H9 (cell line): ENCODE results near the gene MAGI1. TPM values are rescaled to one million over a fixed set of nuclear protein-coding genes. Genes with fewer than 3 reads are reported as not detected.
A peak's percentile ranks its signal among the peaks of the same experiment; 100 is the strongest.

Source experiments
- DNase-seq: peaks from one replicate; pipeline ENCODE4 v3.0.0-alpha.2; 2017
- H2AFZ ChIP-seq: one replicate; pipeline ENCODE4 v1.6.1; 2013; ENCODE audit warnings: mild to moderate bottlenecking, low read length, control low read depth, moderate library complexity
- H2AK5ac ChIP-seq: 2 replicates; pipeline ENCODE4 v1.6.1; 2013; ENCODE audit warnings: low read length, control low read depth, mixed read lengths; ENCODE audit not compliant: insufficient read length
- H2BK120ac ChIP-seq: one replicate; pipeline ENCODE4 v1.6.1; 2013; ENCODE audit warnings: low read depth, mild to moderate bottlenecking, low read length, control low read depth, inconsistent platforms; ENCODE audit not compliant: poor library complexity, severe bottlenecking
- H2BK12ac ChIP-seq: 2 replicates; pipeline ENCODE4 v1.6.1; 2013; ENCODE audit warnings: low read length, control low read depth, mixed read lengths, low read depth; ENCODE audit not compliant: insufficient read length
- H2BK15ac ChIP-seq: 2 replicates; pipeline ENCODE4 v1.6.1; 2013; ENCODE audit warnings: low read depth, low read length, control low read depth
- H2BK20ac ChIP-seq: one replicate; pipeline ENCODE4 v1.6.1; 2013; ENCODE audit warnings: low read depth, mild to moderate bottlenecking, low read length, control low read depth, inconsistent platforms; ENCODE audit not compliant: poor library complexity, severe bottlenecking
- H2BK5ac ChIP-seq: 2 replicates; pipeline ENCODE4 v1.6.1; 2013; ENCODE audit warnings: low read length, control low read depth, mixed read lengths; ENCODE audit not compliant: insufficient read length
- H3K14ac ChIP-seq: 2 replicates; pipeline ENCODE4 v1.6.1; 2013; ENCODE audit warnings: low read length, control low read depth; ENCODE audit not compliant: insufficient read depth
- H3K18ac ChIP-seq: 2 replicates; pipeline ENCODE4 v1.6.1; 2013; ENCODE audit warnings: low read depth, mild to moderate bottlenecking, mixed read lengths, low read length, control low read depth; ENCODE audit not compliant: insufficient read length
- H3K23ac ChIP-seq: 2 replicates; pipeline ENCODE4 v1.6.1; 2013; ENCODE audit warnings: low read length, control low read depth, mixed read lengths, low read depth; ENCODE audit not compliant: insufficient read length
- H3K23me2 ChIP-seq: 2 replicates; pipeline ENCODE4 v1.6.1; 2013; ENCODE audit warnings: low read depth, mild to moderate bottlenecking, mixed read lengths, low read length, control low read depth; ENCODE audit not compliant: insufficient read length, poor library complexity, severe bottlenecking
- H3K27ac ChIP-seq: 2 replicates; pipeline ENCODE4 v1.5.1; 2013; ENCODE audit warnings: low read length, control low read depth, mixed read lengths, low read depth; ENCODE audit not compliant: insufficient read length
- H3K27me3 ChIP-seq: 2 replicates; pipeline ENCODE4 v1.6.1; 2013; ENCODE audit warnings: low read length, control low read depth, inconsistent platforms; ENCODE audit not compliant: insufficient read depth
- H3K4ac ChIP-seq: 2 replicates; pipeline ENCODE4 v1.6.1; 2013; ENCODE audit warnings: low read depth, mild to moderate bottlenecking, control low read depth, inconsistent platforms, low read length, moderate library complexity
- H3K4me1 ChIP-seq: 2 replicates; pipeline ENCODE4 v1.6.1; 2013; ENCODE audit warnings: low read length, control low read depth, inconsistent platforms; ENCODE audit not compliant: insufficient read depth
- H3K4me2 ChIP-seq: 2 replicates; pipeline ENCODE4 v1.6.1; 2013; ENCODE audit warnings: low read length, control low read depth, mixed read lengths; ENCODE audit not compliant: insufficient read length, insufficient read depth
- H3K56ac ChIP-seq: 2 replicates; pipeline ENCODE4 v1.6.1; 2013; ENCODE audit warnings: low read depth, mild to moderate bottlenecking, mixed read lengths, low read length, control low read depth; ENCODE audit not compliant: insufficient read length
- H3K79me1 ChIP-seq: 2 replicates; pipeline ENCODE4 v1.6.1; 2013; ENCODE audit warnings: low read depth, mild to moderate bottlenecking, moderate library complexity, low read length, control low read depth, inconsistent platforms; ENCODE audit not compliant: insufficient read depth, poor library complexity, severe bottlenecking
- H3K79me2 ChIP-seq: 2 replicates; pipeline ENCODE4 v1.6.1; 2013; ENCODE audit warnings: low read length, control low read depth, inconsistent platforms; ENCODE audit not compliant: insufficient read depth
- H3K9ac ChIP-seq: 2 replicates; pipeline ENCODE4 v1.6.1; 2013; ENCODE audit warnings: low read length, control low read depth, mixed read lengths; ENCODE audit not compliant: insufficient read length; ENCODE audit errors: extremely low read depth
- H3K9me3 ChIP-seq: one replicate; pipeline ENCODE4 v1.6.1; 2013; ENCODE audit warnings: low read depth, low read length, inconsistent platforms; ENCODE audit not compliant: control insufficient read depth
- H3T11ph ChIP-seq: one replicate; pipeline ENCODE4 v1.6.1; 2013; ENCODE audit warnings: mild to moderate bottlenecking, low read length, control low read depth, inconsistent platforms
- H4K20me1 ChIP-seq: one replicate; pipeline ENCODE4 v1.6.1; 2013; ENCODE audit not compliant: control insufficient read depth, insufficient read length, insufficient read depth
- H4K5ac ChIP-seq: 2 replicates; pipeline ENCODE4 v1.6.1; 2013; ENCODE audit warnings: low read depth, mild to moderate bottlenecking, mixed read lengths, low read length, control low read depth; ENCODE audit not compliant: insufficient read length
- H4K8ac ChIP-seq: replicated peaks from 2 replicates; pipeline ENCODE4 v1.6.1; 2013; ENCODE audit warnings: low read length, control low read depth, mixed read lengths, low read depth; ENCODE audit not compliant: insufficient read length
- H4K91ac ChIP-seq: 2 replicates; pipeline ENCODE4 v1.6.1; 2013; ENCODE audit warnings: low read depth, mild to moderate bottlenecking, moderate library complexity, mixed read lengths, low read length, control low read depth; ENCODE audit not compliant: insufficient read length
- H3K27ac Mint-ChIP-seq, 3 experiments: 2 replicates in 2 of 3; 3 replicates in 1 of 3; pipeline ENCODE4 v1.8.0; 2020 to 2021; ENCODE audit warnings: mixed read lengths in 3 of 3, mild to moderate bottlenecking in 1 of 3, moderate library complexity in 1 of 3
- H3K27me3 Mint-ChIP-seq: 2 replicates; pipeline ENCODE4 v1.8.0; 2021; ENCODE audit warnings: low read depth, mild to moderate bottlenecking, moderate library complexity, mixed read lengths
- H3K36me3 Mint-ChIP-seq, 3 experiments: 2 replicates in 2 of 3; 3 replicates in 1 of 3; pipeline ENCODE4 v1.8.0; 2020 to 2021; ENCODE audit warnings: low read depth in 3 of 3, mixed read lengths in 3 of 3; ENCODE audit not compliant: insufficient read depth in 1 of 3
- H3K4me1 Mint-ChIP-seq, 2 experiments: 2 replicates each; pipeline ENCODE4 v1.8.0; 2020; ENCODE audit warnings: mixed read lengths in 2 of 2
- H3K4me3 Mint-ChIP-seq, 2 experiments: 2 replicates in 1 of 2; 3 replicates in 1 of 2; pipeline ENCODE4 v1.8.0; 2020 to 2021; ENCODE audit warnings: mild to moderate bottlenecking in 2 of 2, mixed read lengths in 2 of 2, moderate library complexity in 1 of 2
- H3K9me3 Mint-ChIP-seq, 2 experiments: 2 replicates in 1 of 2; 3 replicates in 1 of 2; pipeline ENCODE4 v1.8.0; 2020; ENCODE audit warnings: mild to moderate bottlenecking in 2 of 2, mixed read lengths in 2 of 2, moderate library complexity in 1 of 2
- WGBS: extraction: QIAGEN DNeasy Blood & Tissue Kit; methylation state at CpG from one replicate; pipeline ENCODE4 v1.1.7; 2013; ENCODE audit warnings: missing lambda C conversion rate, low lambda C conversion rate, mixed read lengths; ENCODE audit not compliant: insufficient read length; ENCODE audit errors: extremely low coverage; 5-methylcytosine and 5-hydroxymethylcytosine counted together
- total RNA-seq: library from RNA; stranded (reverse); gene quantifications from 2 replicates; pipeline ENCODE4 v1.2.1, GENCODE V29; 2021
- TF ChIP-seq, protein P1 (sequence below): fragments of 200-600 bp; sonication (generic); conservative IDR thresholded peaks from 3 replicates; pipeline ENCODE4 v1.8.0; 2021; ENCODE audit warnings: antibody characterized with exemption, mild to moderate bottlenecking

MAGI1 gene
- total RNA-seq, 1 experiment from 2014 or later: 65.7 TPM

DNA sequence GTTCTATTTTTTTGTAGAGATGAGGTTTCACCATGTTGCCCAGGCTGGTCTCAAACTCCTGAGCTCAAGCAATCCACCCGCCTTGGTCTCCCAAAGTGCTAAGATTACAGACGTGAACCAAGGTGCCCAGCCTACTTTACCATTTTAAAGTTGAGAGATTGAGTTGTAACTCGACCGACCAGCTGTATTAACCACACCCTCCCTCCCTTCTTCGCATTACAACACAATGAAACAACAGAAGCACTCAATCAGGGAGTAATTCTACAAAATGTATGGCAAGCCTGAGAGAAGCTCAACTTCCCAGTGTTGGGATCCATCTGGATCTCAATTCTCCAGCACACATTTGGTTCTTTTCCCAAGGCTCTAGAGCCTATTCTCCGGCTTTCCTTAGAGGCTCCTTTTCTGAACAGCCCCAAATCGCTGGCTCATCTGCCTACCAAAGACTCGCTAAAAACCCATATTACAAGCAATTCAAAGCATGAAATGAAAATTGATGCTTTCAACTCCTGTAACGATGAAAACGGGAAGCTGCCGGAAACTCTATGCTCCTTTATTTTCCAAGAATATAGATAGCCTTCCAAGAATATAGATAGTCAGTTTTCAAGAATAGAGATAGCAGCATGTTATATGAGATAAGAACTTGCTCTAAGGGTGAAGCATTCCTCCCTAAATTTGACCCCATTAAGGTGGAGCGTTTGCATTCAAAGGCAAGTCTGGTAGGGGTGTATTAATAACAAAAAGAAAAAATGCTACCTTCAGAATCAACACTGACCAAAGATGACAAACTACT lies 450.9 kb downstream of the MAGI1 start:
- Histone ChIP-seq H4K5ac (no peak overlapping the region), H3K18ac (no peak overlapping the region), H3K79me1 (peaks cover 5% of the 10 kb centered on the region), H3K79me2 (peaks cover 26% of the 10 kb centered on the region; the same call in 1 of the 2 replicates), H3T11ph (no peak overlapping the region), H3K4me1 (peaks cover 10% of the 10 kb centered on the region; the same call in 1 of the 2 replicates), H3K4me2 (peak overlapping the region; percentile 56), H4K91ac (no peak overlapping the region), H2BK120ac (no peak overlapping the region), H3K9me3 (no peaks in the 10 kb centered on the region), H2AFZ (no peak overlapping the region), H2BK12ac (no peak overlapping the region), H3K27me3 (no peaks in the 10 kb centered on the region), H3K23ac (no peak overlapping the region), H2AK5ac (no peak overlapping the region), H3K4ac (no peak overlapping the region), H4K8ac (no peak overlapping the region), H4K20me1 (no peaks in the 10 kb centered on the region), H2BK20ac (no peak overlapping the region), H3K14ac (no peak overlapping the region), H2BK15ac (no peak overlapping the region), H3K9ac (no peak overlapping the region), H3K23me2 (no peaks in the 10 kb centered on the region), H3K56ac (no peak overlapping the region), H3K27ac (no peak overlapping the region), H2BK5ac (no peak overlapping the region)
- Mint-ChIP-seq H3K36me3 (no peaks in the 10 kb centered on the region), H3K4me3 (no peak overlapping the region; a peak in 1 of 5 replicates), H3K4me1 (peaks cover 56 to 64% of the 10 kb centered on the region in 2 experiments), H3K9me3 (no peaks in the 10 kb centered on the region), H3K27ac (peak overlapping the region; percentile 42 to 89 (median 75); a peak in 3 of 7 replicates), H3K27me3 (no peaks in the 10 kb centered on the region)
- TF ChIP-seq, protein P1, sequence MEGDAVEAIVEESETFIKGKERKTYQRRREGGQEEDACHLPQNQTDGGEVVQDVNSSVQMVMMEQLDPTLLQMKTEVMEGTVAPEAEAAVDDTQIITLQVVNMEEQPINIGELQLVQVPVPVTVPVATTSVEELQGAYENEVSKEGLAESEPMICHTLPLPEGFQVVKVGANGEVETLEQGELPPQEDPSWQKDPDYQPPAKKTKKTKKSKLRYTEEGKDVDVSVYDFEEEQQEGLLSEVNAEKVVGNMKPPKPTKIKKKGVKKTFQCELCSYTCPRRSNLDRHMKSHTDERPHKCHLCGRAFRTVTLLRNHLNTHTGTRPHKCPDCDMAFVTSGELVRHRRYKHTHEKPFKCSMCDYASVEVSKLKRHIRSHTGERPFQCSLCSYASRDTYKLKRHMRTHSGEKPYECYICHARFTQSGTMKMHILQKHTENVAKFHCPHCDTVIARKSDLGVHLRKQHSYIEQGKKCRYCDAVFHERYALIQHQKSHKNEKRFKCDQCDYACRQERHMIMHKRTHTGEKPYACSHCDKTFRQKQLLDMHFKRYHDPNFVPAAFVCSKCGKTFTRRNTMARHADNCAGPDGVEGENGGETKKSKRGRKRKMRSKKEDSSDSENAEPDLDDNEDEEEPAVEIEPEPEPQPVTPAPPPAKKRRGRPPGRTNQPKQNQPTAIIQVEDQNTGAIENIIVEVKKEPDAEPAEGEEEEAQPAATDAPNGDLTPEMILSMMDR: no peak
- DNase-seq: no peak
- WGBS: no CpG with 5 or more reads among the region's 12 CpGs
